ENCODE data around the gene PTPN23.
"Not testable (repeated sequence)": the region's sequence is repeated elsewhere in the genome, so short reads cannot be mapped to it uniquely, and the experiment has no call there.

The PTPN23 gene

DNA sequence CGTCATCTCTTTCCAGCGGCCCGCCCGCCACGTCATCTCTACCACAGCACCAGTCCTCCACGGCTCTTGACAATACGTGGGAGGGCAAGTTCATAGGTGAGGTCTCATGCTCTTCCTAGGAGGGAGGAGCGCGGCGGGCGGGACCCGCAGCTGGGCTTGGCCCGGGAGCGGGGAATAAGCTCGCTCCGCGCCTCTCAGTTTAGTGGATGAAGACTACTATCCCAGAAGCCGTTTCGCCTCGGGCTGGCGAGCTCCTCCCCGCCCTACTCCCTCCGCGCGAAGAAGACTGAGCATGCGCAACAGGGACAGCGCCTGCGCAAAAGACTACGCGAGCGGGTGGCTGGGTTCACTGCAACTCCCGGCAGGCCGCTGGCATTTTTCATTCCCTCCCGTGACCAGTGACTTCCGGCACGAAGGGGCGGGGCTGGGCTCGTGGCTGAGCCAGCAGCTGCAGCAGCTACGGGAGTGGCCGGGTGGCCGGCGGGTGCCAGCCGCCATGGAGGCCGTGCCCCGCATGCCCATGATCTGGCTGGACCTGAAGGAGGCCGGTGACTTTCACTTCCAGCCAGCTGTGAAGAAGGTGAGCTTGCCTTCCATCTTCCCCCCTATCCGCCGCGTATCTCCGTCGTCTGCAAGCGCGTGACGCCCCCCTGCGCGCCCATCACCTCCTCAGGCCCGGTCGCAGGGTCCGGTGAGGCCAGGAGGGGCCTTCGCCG, at the start of gene PTPN23:
Gene PTPN23 (plus strand): TSS at position 421 of the 716 bp plus-strand sequence. CDS start 76 bp downstream, at position 497.
- DNase-seq, result peak; percentile 94

DNA sequence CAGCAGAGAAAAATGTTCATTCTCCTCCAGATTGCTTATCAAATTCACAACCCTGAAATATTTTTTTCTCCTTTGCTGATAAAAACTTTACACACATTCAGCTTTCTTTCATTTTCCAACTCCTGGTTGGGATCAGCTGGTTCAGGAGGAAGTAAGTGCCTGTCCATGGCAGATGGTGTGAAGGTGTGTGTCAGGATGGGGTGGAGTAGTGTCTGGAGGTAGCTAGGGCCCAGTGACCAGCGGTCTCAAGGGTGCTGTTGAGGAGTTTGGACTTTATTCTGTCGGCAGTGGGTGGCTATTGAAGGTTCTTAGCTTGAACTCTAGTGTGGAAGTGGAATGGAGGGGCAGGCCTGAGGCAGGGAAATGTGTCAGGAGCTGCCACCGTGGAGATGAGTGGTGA, 46.9 kb upstream of the PTPN23 start:
- DNase-seq, result no peak

DNA sequence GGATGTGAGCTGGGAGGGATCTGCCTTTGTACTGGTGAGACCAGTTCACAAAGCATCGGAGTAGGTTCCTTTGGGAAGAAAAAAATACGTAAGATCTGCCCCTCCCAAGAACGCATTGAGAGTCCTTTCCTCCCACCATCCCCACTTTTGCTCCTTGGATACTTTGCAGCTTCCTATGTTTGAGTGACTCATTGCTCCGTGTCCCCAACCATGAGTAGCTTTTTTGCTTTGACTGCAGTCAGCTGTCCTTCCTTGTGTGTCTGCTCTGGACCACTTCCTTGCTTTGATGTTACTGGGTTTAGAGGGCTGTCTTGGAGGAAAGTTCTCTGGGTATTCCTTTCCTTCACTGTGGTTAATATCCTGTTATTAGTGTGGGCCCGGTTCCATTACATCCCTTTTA, 43.2 kb upstream of the PTPN23 start:
- no peak for DNase-seq

DNA sequence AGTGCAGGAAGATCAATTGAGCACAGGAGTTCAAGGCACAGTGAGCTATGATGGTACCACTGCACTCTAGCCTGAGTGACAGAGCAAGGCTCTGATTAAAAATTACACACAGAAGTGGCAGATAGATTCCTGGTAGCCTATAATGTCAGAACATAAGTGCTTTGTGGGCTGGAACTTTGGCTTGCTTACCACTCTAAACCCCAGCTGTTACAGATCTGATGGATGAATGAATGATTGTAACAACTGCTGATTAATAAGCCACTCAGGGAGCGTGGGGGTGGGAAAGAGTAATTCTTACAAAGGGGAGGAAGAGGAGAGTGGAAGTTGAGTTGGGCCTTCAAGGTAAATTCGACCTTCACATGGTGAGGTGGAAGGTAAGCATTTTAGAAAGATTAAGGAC, 40.9 kb upstream of the PTPN23 start:
- DNase-seq, result no peak

DNA sequence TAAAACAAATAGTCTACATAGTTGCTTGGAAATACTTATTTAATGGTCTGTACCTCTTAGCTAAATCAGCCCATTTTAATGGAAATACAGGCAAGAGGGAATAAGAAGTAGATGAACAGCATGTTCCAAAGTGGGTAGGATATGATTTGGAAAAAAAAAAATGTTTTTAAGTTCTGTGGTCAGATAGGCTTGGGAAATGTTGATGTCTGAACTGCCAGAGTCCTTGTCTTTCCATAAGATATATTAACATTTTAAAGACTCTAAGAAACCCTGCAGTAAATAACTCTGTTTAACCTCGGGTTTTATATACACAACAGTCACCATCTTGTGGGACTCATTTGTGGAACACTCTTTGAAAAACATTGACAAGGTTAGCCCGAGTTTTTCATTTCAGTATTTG, 40.0 kb upstream of the PTPN23 start:
- no peak for DNase-seq

GRCh38 chr3:47342151-47342550, 38.7 kb upstream of the PTPN23 start:
- DNase-seq, result no peak

GRCh38 chr3:47342812-47343211, 38.0 kb upstream of the PTPN23 start:
- DNase-seq, result no peak

- no peak for DNase-seq
Observed at GRCh38 chr3:47343471-47343971, 37.3 kb upstream of the PTPN23 start.

DNA sequence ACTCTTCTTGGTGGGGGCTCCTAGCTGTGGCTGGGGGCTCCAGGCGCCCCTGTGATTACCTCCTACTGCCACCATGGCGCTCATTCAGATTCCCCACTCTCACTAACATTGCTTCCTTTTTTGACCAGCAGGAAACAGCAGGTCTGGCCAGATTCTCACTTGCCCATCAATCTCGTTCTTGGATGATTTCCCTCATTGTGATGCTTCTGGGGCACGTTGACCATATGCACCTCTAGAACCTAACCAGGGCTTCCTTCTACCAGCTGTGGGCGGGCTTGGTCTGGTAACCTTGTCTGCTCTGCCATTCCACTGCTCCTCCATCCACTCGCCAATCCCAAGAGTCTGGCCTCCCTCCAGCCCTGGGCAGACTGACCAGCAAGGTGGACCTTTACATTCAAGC, 35.9 kb upstream of the PTPN23 start:
- DNase-seq, result no peak

- DNase-seq, result no peak
Observed at GRCh38 chr3:47347217-47347801, 33.5 kb upstream of the PTPN23 start.

GRCh38 chr3:47348411-47349154, 32.2 kb upstream of the PTPN23 start:
- no peak for DNase-seq

- no peak for DNase-seq
Observed at GRCh38 chr3:47355010-47355409, 25.8 kb upstream of the PTPN23 start.

- no peak for DNase-seq
Observed at GRCh38 chr3:47356201-47356600, 24.6 kb upstream of the PTPN23 start.

DNA sequence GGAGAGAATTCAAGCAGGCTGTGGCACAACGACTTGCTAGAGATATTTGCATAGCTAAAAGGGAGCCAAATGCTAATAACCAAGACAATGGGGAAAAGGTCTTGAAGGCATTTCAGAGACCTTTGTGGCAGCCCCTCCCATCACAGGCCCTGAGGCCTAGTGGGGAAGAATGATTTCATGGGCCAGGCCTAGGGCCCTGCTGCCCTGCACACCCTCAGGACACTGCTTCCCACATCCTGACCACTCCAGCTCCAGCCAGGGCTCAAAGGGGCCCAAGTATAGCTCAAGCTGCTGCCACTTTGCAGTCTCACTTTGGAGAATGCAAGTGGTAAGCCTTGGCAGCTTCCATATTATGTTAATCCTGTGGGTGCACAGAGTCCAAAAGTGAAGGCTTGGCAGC, 21.5 kb upstream of the PTPN23 start:
- no peak for DNase-seq

- DNase-seq, result not testable (repeated sequence)
Observed at GRCh38 chr3:47360110-47360517, 20.7 kb upstream of the PTPN23 start.

DNA sequence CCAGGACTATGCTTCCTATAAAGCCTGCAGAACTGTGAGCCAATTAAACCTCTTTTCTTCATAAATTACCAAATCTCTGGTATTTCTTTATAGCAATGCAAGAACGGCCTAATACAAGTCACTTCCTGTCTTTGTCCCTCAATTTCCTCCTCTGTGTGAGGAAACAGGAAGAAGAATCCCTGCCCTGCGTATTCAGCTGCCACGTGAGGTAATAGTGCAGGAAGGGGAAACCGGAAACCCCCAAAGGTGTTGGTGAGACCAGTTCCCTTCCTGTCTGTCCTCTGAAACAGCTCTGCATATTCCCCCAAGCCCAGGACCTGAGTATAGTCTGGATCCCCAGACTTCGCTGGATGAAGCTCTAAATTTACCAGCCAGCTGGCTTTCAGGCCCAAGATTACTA, 18.1 kb upstream of the PTPN23 start:
- DNase-seq, result no peak

DNA sequence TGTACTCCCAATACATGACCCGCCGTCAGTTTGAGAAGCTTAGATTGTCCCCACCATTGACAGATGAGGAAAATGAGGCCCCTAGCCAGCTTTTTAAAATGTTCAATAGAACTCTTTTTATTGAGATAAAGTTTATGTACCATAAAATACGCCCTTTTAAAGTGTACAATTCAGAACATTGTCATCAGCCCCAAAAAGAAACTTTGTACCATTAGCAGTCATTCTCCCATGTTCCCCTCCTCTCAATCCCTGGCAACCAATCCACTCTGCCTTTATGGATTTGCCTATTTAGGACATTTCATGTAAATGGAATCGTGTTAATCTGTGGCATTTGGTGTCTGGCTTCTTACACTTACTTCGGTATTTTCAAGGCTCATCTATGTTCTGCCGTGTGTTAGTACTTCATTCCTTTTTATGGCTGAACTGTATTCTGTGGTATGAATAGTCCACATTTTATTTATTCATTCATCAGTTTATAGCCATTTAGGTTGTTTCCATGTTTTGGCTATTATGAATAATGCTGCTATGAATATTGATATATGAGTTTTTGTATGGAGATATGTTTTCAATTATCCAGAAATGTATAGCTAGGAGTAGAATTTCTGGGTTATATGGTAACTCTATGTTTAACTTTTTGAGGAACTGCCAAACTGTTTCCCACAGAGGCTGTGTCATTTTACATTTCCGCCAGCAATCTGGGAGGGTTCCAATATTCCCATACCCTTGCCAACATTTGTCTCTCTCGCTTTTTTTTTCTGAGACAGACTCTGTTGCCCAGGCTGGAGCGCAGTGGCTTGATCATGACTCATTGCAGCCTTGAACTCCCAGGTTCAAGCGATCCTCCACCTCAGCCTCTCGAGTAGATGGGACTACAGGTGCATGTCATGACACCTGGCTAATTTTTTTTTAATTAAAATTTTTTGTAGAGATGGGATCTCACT, 15.3 kb upstream of the PTPN23 start:
- no peak for DNase-seq

GRCh38 chr3:47366833-47367232, 14.0 kb upstream of the PTPN23 start:
- DNase-seq, result no peak

GRCh38 chr3:47367631-47368030, 13.2 kb upstream of the PTPN23 start:
- no peak for DNase-seq

DNA sequence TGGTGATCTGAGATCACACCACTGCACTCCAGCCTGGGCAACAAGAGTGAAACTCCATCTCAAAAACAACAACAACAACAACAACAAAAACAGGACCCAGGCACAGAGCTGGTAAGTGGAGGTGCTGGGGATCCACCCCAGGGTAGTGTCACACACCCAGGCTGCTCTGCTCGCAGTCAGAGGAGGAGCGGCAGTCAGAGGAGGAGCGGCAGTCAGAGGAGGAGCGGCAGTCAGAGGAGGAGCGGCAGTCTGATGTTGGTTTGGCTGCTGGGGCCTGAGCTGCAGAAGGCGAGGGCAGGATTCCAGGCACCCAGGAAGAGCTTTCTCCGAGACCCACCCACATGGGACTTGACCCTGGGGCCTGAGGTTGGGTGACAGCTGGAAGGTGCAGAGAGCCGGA, 10.8 kb upstream of the PTPN23 start:
- DNase-seq, result not testable (repeated sequence)

DNA sequence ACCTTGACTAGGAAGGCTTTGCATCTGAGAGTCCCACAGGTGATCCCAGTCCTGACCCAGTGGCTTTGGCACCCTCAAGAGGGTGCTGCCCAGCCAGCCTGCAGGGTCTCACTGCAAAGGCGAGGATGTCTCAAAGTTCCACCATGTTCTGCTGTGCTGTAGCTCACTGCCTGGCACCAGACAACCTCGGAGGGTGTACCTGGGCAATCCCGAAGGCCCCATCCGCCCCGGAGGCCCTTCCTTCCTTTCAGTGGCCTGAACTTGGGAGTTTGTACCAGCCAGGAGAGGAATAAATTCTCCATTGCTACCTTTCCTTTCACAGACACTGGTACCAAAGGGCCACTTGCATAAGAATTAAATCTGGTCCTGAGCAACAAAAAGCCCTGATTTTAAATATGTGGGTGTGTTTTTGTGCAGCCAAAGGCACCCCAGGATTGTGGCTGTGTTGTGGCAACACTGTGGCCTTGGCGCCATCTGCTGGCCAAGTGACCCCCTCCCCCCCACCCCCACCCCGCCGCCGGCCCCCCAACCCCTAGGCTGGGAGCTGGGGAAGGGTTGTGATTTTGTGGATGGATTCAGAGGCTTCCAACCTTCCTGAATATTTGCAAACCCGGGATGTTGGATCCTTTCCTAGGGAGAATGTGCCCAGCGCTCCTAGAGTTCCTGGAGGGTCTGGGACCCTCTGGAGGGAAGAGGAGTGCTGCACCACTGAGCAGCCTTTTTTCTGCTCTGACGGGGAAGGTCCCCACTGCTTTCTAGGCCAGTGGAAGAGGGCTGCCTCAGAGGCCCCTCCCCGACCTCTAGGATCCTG, 9.7 kb upstream of the PTPN23 start:
- DNase-seq, result no peak

- DNase-seq, result no peak
Observed at GRCh38 chr3:47374587-47374986, 6.2 kb upstream of the PTPN23 start.
